GM18951 (cell line): ENCODE data around the gene ASTN2.

Experiments used
- POLR2A ChIP-seq: IDR thresholded peaks from 4 replicates; pipeline ENCODE4 v1.6.1; 2011; ENCODE audit warnings: mild to moderate bottlenecking; ENCODE audit not compliant: insufficient read length, insufficient read depth; ENCODE audit errors: extremely low read depth
- in situ Hi-C: fragments of 300-500 bp; cut with MboI; formaldehyde crosslinking; loops from one replicate; pipeline ENCODE4 v1.12.0; 2022; ENCODE audit warnings: low sequenced_read_pairs, mixed read lengths, inconsistent platforms; ENCODE audit not compliant: unreplicated experiment

ASTN2 gene

GRCh38 chr9:116875576-116875975, 539.3 kb downstream of the ASTN2 start:
- no peak for TF ChIP-seq POLR2A
- in situ Hi-C loops: no loop called here

DNA sequence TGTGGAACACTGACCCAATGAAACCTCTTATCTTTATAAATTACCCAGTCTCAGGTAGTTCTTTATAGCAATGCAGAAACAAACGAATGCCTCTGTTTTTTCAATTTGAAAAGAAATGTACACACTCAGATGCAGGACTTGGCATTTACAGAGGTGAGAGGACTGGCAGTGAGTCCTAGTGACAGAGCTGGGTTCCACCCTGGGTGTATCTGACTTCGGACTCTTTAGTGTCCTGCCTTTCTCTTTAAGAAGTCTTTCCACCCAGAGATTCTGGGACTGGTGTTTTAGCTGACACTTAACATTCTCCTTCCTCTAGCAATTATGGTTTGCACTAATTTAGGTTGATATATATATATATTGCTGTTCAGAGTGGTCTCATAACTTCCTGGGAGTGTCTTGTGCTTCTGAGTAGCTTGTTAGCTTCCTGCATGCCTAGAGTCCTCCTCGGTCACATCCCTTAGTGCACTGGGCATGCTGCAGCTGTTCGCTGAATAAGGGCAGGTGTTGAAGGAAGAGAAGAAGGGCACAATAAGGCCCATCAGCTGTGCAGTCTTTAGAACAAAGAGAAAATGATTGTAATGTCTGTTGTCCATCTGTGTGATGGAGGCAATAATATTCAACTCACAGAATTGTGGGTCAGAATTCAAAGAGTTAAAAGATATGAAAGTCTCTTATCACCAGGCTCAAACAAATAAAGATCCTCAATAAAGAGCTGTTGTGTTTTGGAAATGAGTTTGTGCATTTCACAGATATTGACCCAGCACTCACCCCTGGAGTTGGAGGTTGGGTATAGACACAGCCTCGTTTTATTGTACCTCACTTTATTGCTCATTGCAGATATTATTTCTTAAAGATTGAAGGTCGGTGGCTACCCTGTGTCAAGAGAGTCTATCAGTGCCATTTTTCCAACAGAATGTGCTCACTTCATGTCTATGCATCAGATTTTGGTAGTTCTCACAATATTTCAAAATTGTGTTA, 540.6 kb downstream of the ASTN2 start:
- in situ Hi-C loops: no loop called here
- no peak for TF ChIP-seq POLR2A

- in situ Hi-C loops: no loop called here
- TF ChIP-seq POLR2A: no peak
Observed at GRCh38 chr9:116873491-116873890, 541.4 kb downstream of the ASTN2 start.

DNA sequence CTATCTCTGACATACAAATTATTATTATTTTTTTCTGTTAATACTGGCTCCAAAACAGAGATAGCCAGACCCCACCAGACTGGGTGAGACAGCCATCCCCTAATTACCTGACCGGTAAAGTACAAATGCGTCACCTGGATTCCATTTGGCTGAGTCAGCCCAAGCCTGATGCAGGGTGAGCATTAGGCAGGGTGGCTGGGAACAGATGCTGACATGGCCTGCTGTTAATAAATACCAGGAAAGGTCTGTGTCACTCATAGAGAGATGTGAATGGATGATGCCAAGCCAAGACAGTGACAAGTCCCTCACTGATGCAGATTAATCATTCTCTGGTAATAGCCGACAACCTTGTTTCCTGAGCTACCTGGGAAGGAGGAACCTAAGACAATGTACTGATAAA, 544.3 kb downstream of the ASTN2 start:
- no peak for TF ChIP-seq POLR2A
- in situ Hi-C loops: no loop called here

GRCh38 chr9:116868201-116868600, 546.7 kb downstream of the ASTN2 start:
- TF ChIP-seq POLR2A: no peak
- in situ Hi-C loops: no loop called here

DNA sequence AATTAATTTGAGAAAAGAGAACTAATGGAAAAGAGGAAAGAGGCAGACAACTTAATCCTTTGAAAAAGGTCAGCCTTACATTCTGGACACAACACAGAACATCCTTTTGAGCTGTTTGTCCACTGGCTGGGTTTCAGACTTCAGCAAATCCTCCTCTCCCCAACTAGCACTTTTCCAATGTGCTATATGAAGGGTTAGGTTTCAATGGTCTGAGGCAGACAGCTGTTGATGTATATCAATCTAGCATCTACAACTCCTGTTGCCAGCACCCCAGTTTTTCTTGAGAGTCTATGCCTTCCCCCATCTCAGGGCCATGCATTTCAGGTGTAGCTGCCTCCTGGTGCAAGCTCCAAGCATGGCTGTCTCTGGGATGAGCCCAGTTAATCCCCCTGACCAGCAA, 553.5 kb downstream of the ASTN2 start:
- TF ChIP-seq POLR2A: no peak
- in situ Hi-C loops: no loop called here

DNA sequence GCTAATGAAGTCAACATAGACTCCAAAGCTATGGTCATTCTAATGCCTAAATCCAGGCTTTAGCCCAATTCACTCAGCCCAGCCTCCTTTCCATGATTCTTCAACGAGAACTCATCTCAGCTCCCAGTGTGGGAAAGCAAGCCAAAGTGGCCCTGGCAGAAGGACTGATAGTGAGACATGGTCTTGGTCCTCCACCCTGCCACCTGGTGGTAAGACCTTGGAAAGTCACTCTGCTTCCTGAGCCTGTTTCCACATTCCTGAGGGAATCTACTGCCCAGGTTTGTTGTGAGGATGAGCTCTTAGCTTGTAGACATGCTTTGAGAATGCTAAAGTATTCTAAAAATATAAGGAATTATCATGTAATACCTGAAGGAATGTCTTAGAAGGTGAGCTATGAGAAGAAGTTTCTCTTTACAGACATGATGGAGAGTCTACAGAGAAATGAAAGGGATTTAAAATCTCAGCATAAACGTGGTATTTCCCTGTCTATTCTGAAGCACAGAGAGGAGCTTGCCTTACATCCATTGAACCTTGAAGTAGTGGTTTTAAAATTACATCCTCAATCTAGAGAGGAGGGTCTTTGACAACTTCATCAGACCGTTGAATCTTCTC, 554.2 kb downstream of the ASTN2 start:
- in situ Hi-C loops: no loop called here
- TF ChIP-seq POLR2A: no peak

GRCh38 chr9:116859763-116860162, 555.1 kb downstream of the ASTN2 start:
- no peak for TF ChIP-seq POLR2A
- in situ Hi-C loops: no loop called here

- in situ Hi-C loops: no loop called here
Observed at GRCh38 chr9:116857321-116857720, 557.5 kb downstream of the ASTN2 start.

DNA sequence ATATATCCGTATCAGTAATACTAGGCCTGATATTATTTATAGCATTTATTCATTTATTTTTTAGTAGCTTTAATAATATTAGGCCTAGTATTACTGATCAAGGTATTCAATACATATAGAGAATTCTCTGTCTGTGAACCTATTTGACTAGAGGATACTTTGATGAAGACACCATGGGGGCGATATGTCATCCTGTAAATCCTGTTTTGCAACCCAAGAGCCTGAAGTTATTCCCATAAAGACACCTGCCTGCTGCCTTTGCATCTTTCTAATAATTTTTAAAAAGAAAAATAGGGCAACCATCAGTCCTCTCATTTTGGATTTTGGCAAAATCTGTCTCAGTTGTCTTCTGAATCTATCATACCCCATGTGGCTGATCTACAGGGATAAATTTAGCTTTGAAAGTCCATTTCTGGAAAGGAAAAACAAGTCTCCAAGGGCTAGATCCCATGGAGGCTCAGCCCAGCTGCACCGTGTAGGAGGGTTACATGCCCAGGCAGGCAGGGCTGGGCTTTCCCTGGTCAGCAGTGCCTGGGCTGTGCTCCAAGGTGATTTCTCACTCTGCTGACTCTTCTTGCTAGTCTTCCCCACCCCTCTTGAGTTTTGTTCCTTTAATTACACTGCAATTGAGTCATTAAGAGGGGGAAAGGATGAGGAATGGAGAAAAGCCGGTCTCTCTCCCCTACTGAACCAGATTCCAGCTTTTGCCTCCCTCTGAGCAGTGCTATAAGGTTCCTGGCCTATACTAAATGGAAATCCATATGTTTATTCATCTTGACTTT, 558.8 kb downstream of the ASTN2 start:
- no peak for TF ChIP-seq POLR2A
- in situ Hi-C loops: no loop called here

More at GRCh38 chr9:116857321-116857720, 557.5 kb downstream of the ASTN2 start:
- no peak for TF ChIP-seq POLR2A

GRCh38 chr9:116849721-116850120, 565.1 kb downstream of the ASTN2 start:
- no peak for TF ChIP-seq POLR2A
- in situ Hi-C loops: no loop called here

DNA sequence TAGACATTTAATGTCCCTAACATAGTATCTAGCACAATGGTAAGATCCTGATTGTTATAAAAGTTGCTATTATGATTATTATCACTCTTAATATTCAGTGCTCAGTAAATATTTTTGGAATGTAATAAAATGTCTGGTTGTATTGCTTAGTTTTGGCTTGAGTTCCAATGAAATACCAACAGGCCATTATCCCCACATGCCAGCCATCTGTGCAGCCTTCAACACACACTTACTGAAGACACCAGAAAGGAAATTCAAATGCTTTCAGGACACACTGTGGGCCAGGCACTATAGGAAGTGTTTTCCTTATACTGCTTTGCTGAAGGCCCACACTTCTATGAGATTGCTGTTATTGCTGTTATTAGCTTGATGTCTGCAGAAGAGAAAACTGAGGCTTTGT, 570.2 kb downstream of the ASTN2 start:
- in situ Hi-C loops: no loop called here
- no peak for TF ChIP-seq POLR2A
